DMS 273 (cell line): ENCODE data around the gene CYP4Z1.
"Not testable (repeated sequence)": the region's sequence is repeated elsewhere in the genome, so short reads cannot be mapped to it uniquely, and the experiment has no call there.

Experiments
- DNase-seq: peaks from one replicate; lab custom pipeline; 2025; ENCODE audit not compliant: unreplicated experiment; lab: John Stamatoyannopoulos, UW

The CYP4Z1 gene

GRCh38 chr1:47128221-47128620 lies 61.2 kb downstream of the CYP4Z1 start:
- DNase-seq = no peak

- not testable (repeated sequence) for DNase-seq
These were observed 61.8 kb downstream of the CYP4Z1 start for GRCh38 chr1:47128854-47129253.

GRCh38 chr1:47129489-47130230 lies 62.6 kb downstream of the CYP4Z1 start:
- not testable (repeated sequence) for DNase-seq

GRCh38 chr1:47132665-47133064 lies 65.6 kb downstream of the CYP4Z1 start:
- not testable (repeated sequence) for DNase-seq

DNA sequence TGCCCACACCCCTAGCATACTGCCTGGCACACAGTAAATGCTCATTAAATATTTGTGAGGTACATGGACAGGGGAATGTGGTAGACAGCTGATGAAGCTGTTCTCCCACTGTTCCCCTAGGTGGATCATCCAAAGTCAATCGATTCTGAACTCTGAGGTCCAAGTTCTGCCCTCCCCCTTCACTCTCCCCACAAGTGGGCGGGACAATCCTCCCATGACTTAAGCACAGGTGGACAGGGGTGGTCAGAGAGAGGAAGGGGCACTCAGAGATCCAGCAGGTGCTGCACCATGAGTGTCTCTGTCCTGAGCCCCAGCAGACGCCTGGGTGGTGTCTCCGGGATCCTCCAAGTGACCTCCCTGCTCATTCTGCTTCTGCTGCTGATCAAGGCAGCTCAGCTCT lies 70.2 kb downstream of the CYP4Z1 start, which contains the start of gene CYP4A22:
TSS of gene CYP4A22 (plus strand) at position 244 of the 400 bp plus-strand sequence. CDS start at position 289, 45 bp downstream.
- no peak for DNase-seq

DNA sequence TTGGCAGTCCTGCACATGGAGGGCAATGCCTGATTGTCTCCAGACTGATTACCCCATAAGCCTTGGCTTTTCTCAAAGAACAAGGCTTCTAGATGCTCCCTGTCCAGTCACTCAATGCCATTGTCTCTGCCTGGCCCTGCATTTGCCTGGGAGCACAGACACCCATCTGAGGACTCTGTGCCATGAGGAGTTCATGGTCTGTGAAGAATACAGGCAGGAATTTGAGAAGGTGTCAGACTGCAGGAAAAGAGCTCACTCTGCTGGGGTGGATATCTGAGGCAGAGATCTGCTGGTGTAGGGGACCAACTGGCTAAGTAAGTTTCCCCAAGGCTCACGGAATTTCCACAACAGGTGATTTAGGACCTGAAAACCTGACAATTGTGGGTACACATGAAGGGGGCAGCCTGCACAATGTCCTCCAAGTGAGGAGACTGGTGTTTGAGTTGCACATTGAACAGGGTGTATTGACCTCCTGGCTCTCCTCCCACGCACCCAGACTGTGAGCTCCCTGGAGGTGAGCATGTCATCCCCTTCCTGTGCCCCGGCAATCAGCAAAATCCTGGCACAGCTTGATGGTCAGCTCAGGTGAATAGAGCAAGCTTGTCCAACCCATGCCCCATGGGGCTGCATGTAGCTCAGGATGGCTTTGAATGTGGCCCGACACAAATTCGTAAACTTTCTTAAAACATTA lies 71.0 kb downstream of the CYP4Z1 start:
- no peak for DNase-seq

DNA sequence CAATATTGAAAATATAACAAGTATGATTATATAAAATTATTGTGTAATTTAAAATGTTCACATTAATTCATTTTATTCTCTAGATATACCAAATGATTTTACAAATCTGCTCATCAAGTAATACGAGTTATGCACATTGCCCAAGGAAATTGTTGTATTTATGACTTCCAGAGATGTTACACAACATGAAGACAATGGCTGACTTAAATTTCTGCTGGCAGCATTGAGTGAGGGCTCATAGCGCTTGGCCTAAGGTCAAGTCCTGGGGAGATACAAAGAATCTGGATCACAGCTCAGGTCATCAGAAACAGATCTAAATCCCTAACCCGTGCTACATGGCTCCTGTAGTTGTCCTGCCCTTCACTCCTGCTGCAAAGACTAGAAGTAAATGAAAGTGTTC lies 73.3 kb downstream of the CYP4Z1 start:
- not testable (repeated sequence) for DNase-seq

DNA sequence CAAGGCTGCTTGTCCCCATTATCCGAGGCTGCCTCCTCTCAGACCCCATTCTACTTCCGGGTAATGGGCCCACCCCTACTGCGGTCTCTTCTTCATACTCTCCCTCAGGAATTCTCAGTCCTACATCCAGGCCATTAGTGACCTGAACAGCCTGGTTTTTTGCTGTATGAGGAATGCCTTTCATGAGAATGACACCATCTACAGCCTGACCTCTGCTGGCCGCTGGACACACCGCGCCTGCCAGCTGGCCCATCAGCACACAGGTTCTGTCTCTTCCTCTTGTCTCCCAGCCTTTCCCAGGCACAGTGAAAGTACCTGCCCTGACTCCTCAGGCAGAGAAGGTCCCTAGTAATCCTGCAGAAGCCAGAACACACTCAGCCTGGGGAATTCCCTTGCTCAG lies 76.6 kb downstream of the CYP4Z1 start:
- DNase-seq = not testable (repeated sequence)

- DNase-seq = not testable (repeated sequence)
These were observed 79.5 kb downstream of the CYP4Z1 start for GRCh38 chr1:47146495-47146894.

DNA sequence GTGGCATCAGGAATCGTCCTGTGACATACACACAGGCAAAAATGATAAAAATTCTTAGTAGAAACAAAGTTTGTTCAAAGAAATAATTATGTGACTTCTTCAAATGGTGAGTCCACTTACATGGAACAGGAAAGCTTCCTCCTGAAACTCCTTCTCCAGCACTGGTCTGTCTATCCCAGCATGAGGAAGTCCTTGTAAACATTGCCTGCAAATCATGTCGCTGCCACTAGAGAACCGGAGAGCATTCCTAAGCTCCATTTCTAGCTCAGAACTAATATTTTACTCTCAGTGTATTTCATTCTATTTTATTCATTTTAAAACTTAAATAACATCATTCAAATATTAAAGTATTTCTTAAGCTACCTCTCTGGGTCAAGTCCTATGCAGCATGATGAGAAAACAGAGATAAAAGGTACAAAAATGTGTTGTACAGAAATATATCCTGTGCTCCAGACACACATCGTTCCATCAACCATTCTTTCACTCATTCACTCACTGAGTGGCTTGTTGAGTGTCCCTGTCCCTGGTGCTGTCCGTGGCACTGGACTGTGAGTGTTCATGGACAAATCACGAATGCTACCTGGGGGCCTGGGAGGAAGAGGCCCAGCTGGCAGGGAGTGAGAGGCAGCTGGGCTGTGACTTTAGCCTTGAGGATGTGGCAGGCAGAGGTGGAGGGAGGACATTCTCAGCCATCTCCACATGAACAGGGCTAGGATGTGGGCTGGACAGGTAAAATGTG lies 80.2 kb downstream of the CYP4Z1 start:
- DNase-seq = no peak

DNA sequence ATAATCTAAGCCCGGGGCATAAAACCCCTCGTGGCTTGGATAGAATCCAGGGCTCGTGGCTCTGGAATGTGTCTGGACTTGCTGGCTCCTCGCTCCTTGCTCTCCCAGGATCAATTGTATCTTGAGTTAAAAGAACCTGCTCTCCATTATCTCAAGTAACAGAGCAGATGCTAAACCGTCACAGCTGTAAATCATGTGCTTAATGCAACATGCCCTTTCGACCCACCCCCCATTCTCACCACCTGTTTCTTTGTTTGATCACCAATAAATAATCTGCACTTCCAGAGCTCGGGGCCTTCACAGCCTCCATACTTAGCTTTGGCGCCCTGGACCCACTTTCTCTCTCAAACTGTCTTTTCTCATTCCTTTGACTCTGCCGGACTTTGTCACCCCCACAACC lies 82.1 kb downstream of the CYP4Z1 start:
- DNase-seq = peak; percentile 44

DNA sequence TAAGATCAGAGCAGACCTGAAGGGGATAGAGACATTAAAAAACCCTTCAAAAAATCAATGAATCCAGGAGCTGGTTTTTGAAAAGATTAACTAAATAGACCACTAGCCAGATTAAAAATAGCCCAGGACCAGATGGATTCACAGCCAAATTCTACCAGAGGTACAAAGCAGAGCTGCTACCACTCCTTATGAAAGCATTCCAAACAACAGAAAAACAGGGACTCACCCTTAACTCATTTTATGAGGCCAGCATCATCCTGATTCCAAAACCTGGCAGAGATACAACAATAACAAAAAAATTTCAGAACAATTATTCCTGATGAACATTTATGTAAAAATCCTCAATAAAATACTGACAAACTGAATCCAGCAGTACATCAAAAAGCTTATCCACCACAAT lies 89.4 kb downstream of the CYP4Z1 start:
- DNase-seq = not testable (repeated sequence)

DNA sequence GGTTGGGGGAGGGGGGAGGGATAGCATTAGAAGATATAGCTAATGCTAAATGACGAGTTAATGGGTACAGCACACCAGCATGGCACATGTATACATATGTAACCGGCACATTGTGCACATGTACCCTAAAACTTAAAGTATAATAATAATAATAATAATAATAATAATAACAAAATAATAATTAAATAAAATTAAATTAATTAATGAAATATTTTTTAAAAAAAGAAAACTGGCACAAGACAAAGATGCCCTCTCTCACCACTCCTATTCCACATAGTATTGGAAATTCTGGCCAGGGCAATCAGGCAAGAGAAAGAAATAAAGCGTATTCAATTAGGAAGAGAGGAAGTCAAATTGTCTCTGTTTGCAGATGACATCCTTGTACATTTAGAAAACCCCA lies 90.9 kb downstream of the CYP4Z1 start:
- DNase-seq = not testable (repeated sequence)

GRCh38 chr1:47160716-47161115 lies 93.7 kb downstream of the CYP4Z1 start:
- no peak for DNase-seq

DNA sequence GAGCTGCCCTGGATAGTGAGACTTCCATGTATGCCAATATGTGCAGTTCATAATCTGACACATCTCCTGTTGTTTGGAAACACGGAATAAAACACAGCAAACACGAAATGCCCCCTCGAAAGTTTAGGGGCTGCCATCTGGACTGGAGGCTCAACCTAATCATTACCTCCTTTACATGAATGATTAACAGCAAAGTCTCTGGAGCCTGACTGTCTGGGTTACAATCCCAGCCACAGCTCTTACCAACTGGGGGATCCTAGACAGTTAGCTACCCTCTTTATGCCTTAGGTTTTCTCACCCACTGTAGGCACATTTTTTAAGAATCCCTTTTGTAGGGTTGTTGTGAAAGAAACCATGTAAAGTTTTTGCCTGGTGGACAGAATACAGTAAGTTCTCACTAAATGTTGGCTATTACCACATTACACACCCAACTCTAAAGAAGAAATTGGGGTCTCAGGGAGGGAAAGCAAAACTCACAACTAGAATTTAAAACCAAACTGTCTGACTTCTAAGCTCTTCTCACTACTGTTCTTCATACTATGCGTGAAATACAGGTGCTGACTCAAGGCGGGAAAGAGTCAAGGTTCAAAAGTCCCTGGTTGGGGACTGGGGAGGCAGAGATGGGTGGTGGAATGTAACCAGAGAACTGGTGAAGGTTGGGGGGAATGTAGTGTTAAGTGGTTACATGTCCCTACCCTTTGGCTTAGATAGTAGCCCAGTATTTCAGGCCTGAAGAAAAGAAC lies 94.4 kb downstream of the CYP4Z1 start:
- no peak for DNase-seq

- DNase-seq = no peak
These were observed 97.5 kb downstream of the CYP4Z1 start for GRCh38 chr1:47164552-47164951.
